ENCODE results near the gene THTPA.
"Not testable (repeated sequence)": the region's sequence is repeated elsewhere in the genome, so short reads cannot be mapped to it uniquely, and the experiment has no call there.

Gene THTPA

GRCh38 chr14:23535943-23536342, 20.1 kb upstream of the THTPA start:
- no peak for DNase-seq

DNA sequence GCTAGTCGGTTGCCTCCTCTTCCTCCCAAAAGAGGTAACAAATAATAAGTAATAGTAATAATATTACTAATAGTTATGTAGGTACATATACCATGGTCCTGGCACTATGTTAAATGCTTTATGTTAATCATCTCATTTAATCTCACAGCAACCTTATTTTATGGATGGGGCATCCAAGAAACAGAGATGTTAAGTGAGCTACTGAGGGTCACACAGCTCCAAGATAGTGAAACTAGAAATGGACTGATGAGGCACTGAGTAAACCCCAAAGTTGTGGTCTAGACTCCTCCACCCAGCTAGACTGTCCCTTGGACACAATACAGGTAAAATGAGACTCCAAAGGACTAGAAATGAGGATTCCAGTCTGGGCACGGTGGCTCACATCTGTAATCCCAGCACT, 19.6 kb upstream of the THTPA start:
- DNase-seq = no peak

- DNase-seq = not testable (repeated sequence)
Observed at GRCh38 chr14:23536906-23537305, 19.2 kb upstream of the THTPA start.

- no peak for DNase-seq
Observed at GRCh38 chr14:23537351-23538049, 18.6 kb upstream of the THTPA start.

- no peak for DNase-seq
Observed at GRCh38 chr14:23538050-23538718, 17.9 kb upstream of the THTPA start.

- DNase-seq = no peak
Observed at GRCh38 chr14:23538785-23539184, 17.3 kb upstream of the THTPA start.

DNA sequence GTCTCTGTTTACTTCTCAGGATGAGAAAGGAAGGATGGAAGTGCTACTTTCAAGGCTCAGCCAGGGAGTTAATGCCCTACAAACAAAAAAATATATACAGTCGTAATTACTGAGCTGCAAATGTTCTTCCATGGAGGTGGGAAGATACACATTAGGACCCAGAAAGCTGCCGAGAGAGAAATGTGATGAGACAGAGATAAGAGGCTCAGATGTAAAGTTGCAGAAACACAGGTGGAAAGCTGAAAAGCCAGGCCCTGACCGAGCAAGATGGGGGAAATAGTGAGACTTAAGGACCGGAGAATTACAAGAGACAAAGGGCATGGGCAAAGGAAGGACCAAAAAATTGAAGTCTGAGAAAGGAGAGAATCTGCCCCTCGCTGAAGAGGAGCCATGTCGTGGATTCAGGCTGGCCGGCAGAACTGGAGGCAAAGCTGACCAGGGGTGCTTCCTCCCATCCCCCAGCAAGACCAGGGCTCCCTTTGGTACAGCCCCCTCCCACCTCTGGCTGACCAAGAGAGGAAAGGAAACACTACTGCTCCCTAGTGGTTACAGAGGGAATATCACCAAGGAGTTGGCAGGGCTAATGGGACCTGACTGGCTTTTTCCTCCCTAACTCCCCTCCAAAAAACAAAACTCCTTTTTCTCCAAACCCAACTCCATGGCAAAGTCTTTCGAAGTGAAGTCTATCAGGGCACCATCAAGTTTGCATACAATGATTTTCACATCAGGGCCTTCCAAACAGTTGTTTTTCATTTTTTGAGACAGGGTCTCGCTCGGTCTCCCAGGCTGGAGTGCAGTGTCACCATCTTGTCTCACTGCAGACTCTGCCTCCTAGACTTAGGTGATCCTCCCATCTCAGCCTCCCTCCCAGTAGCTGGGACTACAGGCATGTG, 16.6 kb upstream of the THTPA start:
- no peak for DNase-seq

- DNase-seq = no peak
Observed at GRCh38 chr14:23540141-23540469, 16.0 kb upstream of the THTPA start.

GRCh38 chr14:23542261-23542660, 13.8 kb upstream of the THTPA start:
- no peak for DNase-seq

DNA sequence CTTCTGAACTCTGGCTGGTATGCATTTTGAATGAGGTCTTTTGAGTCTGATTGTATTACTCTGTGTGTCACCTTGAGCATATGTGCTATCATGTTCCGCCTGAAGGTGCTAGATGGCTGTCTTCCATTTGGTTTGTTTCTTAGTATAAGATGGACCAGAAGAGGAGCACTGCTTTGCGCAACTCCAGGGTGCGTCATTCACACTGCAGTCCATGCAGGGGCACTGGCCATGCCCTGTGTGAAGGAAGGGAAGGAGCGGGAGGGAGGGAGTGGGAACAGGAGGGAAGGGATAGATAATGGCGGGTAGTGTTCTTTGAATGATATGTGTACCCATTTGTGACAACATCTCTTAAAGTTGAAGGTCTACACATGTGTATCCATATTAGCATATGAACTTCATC, 12.7 kb upstream of the THTPA start:
- DNase-seq = no peak

DNA sequence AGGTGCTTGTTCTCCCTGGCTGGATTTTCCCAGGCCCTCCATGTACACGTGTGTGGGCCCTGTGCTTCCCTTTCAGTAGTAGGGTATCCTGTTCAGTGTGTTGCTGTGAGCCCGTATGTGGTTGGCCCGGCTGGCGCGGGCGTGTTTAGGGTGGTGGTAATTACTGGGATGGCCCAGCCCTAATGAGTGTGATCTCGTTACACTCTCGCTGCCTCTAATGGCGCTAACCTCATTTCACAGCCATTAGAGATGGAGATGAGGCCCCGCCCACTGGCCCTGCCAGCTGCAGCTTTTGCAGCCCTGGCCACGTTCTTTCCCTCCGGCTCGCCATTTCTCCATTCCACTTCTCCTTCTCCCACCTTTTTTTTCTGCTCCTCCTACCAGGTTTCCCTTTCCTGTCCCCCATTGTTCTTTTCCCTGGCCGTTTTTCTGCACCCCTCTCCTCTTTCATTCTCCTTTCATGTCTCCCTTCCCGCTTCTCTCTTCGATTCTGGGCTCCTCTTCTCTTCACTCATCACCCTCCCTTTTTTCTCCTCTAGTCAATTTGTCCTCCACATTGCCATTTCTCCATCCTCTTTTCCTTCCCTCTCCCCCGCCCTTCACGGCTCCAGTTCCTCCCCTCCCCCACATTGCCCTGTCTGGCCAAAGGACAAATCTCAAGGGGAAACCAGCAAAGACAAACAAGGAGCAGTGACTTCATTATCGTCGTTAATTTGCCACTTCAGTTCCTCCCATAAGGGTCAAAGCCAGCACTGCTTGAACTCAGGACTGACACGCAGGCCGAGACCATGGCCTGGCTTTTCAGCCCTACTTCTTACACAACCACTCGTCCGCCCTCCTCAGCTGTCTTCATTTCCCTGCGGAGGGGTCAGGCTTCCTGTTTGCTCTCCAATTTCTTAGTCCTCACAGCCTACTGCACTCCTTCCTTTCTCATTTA, 11.3 kb upstream of the THTPA start:
- no peak for DNase-seq

DNA sequence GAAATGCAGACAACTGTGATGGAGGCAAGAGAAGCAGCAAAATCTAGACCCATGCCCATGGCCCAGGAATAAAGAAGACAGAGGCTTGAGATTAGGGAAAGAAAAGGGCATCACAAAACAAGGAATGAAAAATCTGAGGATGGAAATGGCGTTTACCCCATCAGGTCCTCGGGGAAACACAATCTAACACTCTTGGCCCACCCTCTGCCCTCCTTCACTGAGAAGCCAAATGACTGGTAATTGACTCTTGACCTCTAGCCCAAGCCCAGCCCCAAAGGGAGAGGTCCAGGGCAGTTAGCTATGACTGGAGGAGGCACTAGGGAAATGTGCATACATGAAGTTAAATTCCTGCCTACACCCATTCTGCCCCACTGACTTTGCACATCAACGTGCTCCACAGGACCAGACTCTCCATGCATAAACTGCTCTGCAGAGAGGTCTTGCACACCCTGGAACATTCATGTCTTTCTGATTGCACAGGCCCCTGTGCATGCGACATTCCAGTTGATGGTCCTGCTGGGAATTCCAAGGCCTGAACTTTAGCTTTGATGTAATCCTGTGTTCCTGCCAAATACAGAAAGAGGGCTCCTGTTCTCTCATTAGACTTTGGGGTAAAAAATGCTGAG, 10.2 kb upstream of the THTPA start:
- no peak for DNase-seq

DNA sequence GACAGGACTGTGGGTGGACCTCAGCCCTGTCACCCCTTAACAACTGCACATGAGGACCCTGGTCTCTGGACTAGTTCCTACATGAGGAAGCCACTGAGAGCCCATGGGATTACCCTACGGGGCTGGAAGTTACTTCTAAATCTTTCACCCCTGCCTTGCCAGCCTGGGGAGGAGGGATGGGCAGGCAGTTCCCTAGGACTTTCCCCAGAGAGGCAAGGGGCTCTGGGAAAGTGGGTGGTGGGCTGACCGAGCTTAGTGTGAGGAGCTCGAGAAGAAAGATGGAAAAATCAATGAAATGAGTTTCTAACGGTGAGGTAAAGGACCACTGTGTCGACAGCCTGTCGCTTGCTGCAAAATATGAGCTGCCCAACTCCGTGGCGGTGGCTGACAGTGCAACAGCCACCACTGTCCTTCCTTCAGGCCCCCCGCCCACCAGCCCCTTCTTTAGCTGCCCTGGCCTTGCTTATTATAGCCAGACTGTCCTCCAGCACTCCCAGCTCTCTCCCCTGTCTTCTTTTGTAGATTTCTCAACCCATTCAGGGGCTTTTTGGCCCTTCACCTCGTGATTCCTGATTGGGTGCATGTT, 9.5 kb upstream of the THTPA start:
- DNase-seq = no peak

- DNase-seq = no peak
Observed at GRCh38 chr14:23547924-23548323, 8.1 kb upstream of the THTPA start.

- DNase-seq = no peak
Observed at GRCh38 chr14:23548351-23549318, 7.4 kb upstream of the THTPA start.

GRCh38 chr14:23550131-23550811, 5.8 kb upstream of the THTPA start:
- no peak for DNase-seq

GRCh38 chr14:23550812-23551265, 5.2 kb upstream of the THTPA start:
- DNase-seq = no peak

GRCh38 chr14:23551266-23552028, 4.6 kb upstream of the THTPA start, which contains the start of gene ZFHX2:
ZFHX2 (minus strand) TSS chr14:23551765; CDS start chr14:23535325, 16,440 bp downstream.
- peak; percentile 79 for DNase-seq

- no peak for DNase-seq
Observed at GRCh38 chr14:23555533-23555881, 564 bp upstream of the THTPA start.
